ENCODE measurements around the gene RSAD1.

The RSAD1 gene

DNA sequence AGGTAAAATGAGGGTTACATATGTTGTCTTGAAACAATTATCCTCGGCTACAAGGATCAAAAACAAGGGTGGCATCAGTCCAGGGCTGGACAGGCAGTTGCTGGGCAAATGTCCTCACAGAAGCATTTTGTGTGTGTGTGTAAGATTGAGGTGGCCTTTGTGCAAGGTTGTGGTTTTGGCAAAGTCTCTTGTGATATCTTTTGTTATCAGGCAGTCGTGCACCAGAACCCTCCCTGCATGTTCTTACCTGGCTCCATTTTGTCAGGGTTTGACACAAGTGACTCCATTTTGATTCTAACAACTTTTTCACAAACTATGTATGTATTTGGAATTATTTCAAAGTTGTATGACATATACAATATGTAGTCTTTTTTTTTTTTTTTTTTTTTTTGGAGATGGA is 30.0 kb upstream of the RSAD1 start:
- TF ChIP-seq, protein P1, sequence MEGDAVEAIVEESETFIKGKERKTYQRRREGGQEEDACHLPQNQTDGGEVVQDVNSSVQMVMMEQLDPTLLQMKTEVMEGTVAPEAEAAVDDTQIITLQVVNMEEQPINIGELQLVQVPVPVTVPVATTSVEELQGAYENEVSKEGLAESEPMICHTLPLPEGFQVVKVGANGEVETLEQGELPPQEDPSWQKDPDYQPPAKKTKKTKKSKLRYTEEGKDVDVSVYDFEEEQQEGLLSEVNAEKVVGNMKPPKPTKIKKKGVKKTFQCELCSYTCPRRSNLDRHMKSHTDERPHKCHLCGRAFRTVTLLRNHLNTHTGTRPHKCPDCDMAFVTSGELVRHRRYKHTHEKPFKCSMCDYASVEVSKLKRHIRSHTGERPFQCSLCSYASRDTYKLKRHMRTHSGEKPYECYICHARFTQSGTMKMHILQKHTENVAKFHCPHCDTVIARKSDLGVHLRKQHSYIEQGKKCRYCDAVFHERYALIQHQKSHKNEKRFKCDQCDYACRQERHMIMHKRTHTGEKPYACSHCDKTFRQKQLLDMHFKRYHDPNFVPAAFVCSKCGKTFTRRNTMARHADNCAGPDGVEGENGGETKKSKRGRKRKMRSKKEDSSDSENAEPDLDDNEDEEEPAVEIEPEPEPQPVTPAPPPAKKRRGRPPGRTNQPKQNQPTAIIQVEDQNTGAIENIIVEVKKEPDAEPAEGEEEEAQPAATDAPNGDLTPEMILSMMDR (IDR thresholded peaks at IDR 0.05; ENCODE audit: extremely low read depth, missing control alignments), result no peak

DNA sequence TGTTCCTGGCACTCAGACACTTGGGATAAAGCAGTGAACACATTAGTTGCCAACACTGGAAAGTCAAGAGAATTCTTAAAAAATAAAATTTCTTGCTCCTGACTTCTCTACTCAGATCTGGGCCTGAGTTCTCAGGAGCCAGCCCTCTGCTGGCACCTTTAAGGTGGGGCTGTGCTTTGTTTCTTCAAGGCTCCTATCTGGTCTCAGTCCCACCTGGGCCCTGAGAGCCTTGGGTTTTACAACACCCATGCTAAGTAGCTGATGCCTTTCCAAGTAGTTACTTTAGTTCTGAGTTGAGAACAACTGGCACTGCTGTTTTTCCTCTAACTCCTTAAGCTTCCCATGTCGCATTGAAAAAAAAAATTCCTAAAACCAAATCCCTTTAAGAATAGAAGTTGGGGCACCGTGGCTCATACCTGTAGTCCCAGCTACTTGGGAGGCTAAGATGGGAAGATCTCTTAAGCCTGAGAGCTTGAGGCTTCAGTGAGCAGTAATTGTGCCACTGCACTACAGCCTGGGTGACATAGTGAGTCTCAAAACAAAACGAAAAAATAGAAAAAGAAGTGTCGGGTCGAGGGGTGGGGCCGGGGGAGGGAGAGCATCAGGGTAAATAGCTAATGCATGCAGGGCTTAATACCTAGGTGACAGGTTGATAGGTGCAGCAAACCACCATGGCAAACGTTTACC is 26.6 kb upstream of the RSAD1 start:
- TF ChIP-seq, protein P1 (IDR thresholded peaks at IDR 0.05; ENCODE audit: extremely low read depth, missing control alignments), result no peak

More for the DNA sequence above, 30.0 kb upstream of the RSAD1 start:
- no peak for DNase-seq (ENCODE audit: low spot score)

DNA sequence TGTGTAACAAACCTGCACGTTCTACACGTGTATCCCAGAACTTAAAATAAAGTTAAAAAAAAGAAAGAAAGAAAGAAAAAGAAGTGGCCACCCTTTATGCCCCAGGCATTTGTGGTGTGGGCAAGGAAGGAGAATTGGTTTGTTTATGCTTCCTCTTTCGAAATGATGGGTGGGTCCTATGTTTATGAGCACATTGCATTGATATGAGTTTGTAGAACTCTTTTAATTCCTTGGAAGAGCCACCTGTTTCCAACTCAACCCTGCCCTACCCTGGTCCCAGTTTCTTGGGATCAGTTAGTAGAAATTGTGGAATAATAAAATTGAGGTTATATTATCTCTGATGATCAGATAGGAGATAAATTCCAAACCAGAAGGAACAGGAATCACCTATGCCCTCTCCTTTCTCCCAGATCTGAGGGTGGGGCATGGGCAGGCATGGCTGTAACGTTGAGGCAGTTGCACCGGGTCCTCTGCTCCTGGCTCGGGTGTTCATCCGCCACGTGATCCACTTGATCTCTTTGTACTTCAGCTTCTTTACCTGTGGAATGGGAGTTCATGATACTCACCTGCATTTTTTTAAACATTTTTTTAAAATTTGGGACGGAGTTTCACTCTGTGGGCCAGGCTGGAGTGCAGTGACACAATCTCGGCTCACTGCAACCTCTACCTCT is 25.9 kb upstream of the RSAD1 start:
- DNase-seq (ENCODE audit: low spot score), result peak; percentile 25
- TF ChIP-seq, protein P1 (IDR thresholded peaks at IDR 0.05; ENCODE audit: extremely low read depth, missing control alignments), result no peak

More for the DNA sequence above, 26.6 kb upstream of the RSAD1 start:
- DNase-seq (ENCODE audit: low spot score), result no peak

DNA sequence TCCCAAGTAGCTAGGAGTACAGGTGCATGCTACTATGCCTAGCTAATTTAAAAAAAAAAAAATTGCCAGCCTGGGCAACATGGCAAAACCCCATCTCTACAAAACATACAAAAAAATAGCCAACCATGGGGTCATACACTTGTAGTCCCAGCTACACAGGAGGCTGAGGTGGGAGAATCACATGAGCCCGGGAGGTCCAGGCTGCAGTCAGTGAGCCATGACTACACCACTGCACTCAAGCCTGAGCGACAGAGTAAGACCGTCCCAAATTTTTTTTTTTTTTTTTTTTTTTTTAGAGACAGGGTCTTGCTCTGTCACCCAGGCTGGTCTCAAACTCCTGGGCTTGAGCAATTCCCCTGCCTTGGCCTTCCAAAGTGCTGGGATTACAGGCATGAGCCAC is 24.8 kb upstream of the RSAD1 start:
- TF ChIP-seq, protein P1 (IDR thresholded peaks at IDR 0.05; ENCODE audit: extremely low read depth, missing control alignments), result no peak

DNA sequence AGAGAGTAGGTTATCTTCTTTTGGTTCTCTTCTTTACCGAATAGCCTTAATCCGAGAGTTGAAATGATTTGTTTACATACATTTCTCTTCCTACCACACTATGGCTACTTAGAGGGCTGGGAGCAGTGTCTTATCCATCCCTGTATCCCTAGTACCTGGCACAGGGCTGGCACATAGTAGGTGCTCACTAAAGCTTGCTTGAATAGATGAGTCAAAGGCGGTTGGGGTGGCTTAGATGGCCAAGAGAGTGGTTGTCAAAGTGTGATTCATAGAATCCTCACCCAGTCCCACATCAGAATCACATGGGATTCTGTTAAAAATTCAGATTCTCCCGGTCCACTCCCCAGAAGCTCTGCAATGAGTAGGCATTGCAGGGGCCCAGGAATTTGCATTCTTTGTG is 21.0 kb upstream of the RSAD1 start:
- TF ChIP-seq, protein P1 (IDR thresholded peaks at IDR 0.05; ENCODE audit: extremely low read depth, missing control alignments), result no peak
- DNase-seq (ENCODE audit: low spot score), result no peak

More for the DNA sequence above, 24.8 kb upstream of the RSAD1 start:
- DNase-seq (ENCODE audit: low spot score), result no peak

DNA sequence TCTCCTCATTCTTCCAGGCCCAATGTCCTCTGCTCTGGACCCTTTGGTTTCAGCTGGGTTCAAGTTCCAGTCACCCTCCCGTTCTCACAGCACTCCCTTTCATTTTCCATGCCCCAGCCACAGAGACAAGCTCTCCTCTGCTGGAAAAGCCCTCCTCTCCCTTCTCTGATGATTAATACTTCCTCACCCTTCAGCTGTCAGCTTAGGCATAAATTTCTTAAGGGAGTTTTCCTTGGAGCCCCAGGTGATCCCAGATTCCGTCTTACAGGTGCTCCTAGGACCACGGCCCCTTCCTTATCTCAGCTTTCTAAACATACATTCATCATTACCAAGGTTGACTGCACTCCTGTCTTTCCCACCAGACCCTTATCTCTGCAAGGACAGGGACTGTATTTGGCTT is 20.4 kb upstream of the RSAD1 start:
- DNase-seq (ENCODE audit: low spot score), result no peak
- TF ChIP-seq, protein P1 (IDR thresholded peaks at IDR 0.05; ENCODE audit: extremely low read depth, missing control alignments), result no peak

Measured in GM20000 (cell line).